ENCODE data around the gene PDE5A.

Gene PDE5A

DNA sequence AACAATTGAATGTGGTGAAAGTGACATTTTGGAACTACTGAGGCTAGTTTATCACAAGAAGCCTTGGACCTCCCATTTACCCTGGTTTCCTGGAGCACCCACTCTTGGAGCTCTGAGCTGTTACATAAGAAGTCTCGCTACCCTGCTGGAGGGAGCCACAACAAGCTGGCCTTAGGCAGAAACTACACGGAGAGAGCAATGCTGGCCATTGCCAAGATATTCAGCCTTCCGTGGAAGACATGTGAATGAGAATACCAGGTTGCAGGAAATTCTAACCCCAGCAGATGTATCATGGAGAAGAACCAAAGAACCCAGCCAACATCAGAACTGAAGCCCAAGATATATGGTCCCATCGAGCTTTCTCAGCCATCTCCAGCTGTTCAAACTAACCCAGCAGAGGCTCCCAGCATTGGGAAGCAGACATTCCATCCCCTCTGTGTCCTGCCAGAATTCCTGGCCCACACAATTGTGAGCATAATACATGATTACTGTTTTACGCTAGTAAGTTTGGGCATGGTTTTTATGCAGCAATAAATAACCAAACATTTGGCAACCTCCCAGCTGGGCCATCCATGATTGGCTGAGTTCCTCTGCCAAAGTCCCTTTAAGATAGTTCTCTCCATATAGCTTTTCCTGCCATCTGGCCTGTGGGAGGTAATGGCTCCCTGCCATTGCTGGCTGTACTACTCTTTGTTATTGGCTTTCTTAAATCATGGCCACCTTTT, 17.9 kb upstream of the PDE5A start:
- Histone ChIP-seq H3K79me2 (ENCODE audit: insufficient read depth, low read length) (no peaks in the 10 kb centered on the region), H3K4me1 (ENCODE audit: insufficient read depth, low read length) (no peaks in the 10 kb centered on the region), H3K4me2 (ENCODE audit: insufficient read depth, low read length) (no peak overlapping the region), H3K4me3 (ENCODE audit: low read depth in 1 of 2, low read length in 2 of 2) (no peak overlapping the region), H3K9me3 (ENCODE audit: insufficient read depth, low read length, severe bottlenecking) (no peaks in the 10 kb centered on the region), H3K36me3 (ENCODE audit: insufficient read depth, low read length) (no peaks in the 10 kb centered on the region), H2AFZ (ENCODE audit: low read depth, low read length) (no peak overlapping the region), H3K27ac (ENCODE audit: low read length) (no peak overlapping the region), H3K27me3 (ENCODE audit: insufficient read depth, low read length, poor library complexity) (no peaks in the 10 kb centered on the region), H3K9ac (ENCODE audit: low read depth, low read length) (no peak overlapping the region), H4K20me1 (ENCODE audit: insufficient read depth, low read length) (no peaks in the 10 kb centered on the region)
- no peak for DNase-seq
- ATAC-seq (ENCODE audit: insufficient read depth, low read depth), result no peak
- TF ChIP-seq, protein P1, sequence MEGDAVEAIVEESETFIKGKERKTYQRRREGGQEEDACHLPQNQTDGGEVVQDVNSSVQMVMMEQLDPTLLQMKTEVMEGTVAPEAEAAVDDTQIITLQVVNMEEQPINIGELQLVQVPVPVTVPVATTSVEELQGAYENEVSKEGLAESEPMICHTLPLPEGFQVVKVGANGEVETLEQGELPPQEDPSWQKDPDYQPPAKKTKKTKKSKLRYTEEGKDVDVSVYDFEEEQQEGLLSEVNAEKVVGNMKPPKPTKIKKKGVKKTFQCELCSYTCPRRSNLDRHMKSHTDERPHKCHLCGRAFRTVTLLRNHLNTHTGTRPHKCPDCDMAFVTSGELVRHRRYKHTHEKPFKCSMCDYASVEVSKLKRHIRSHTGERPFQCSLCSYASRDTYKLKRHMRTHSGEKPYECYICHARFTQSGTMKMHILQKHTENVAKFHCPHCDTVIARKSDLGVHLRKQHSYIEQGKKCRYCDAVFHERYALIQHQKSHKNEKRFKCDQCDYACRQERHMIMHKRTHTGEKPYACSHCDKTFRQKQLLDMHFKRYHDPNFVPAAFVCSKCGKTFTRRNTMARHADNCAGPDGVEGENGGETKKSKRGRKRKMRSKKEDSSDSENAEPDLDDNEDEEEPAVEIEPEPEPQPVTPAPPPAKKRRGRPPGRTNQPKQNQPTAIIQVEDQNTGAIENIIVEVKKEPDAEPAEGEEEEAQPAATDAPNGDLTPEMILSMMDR (IDR thresholded peaks at IDR 0.05; ENCODE audit: borderline replicate concordance, extremely low read depth, low read length, poor library complexity, severe bottlenecking), result no peak
- TF ChIP-seq EZH2 (IDR thresholded peaks at IDR 0.05; ENCODE audit: borderline replicate concordance, low read depth, low read length, severe bottlenecking), result no peak

DNA sequence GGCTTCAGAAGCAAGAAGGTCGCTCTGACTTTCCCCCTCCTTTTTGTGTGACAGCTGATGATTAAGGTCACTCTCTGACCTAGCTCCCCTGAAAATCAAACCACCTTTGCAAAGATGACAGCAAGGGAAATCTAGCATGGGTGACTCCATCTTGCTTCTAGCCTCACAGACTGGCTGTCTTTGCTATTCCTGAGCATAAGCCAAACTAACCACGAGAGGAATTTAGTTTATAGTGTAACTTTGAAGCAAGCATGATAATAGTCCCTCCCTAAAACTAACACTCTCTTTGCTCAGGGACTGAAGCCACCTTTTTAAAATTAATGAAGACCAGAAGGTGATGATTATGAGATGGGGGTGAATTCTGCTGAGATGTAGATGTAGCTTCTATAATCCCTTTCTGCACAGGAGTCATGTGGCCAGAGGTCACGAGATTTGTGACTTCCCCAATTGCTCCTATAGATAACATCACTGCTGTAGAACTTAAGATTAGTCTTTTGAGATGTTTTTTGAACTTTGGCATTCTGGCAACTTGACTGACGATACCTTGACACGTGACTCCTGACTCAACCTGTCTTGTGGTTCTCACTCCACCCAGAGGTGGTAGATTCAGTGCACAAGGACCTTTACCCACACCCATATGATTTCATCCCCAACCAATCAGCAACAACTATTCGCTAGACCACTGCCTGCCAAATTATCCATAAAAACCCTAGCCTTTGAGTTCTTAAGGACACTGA, 14.9 kb upstream of the PDE5A start:
- no peak overlapping the region for H2AFZ ChIP-seq (ENCODE audit: low read depth, low read length)
- H3K27ac ChIP-seq (ENCODE audit: low read length), result no peak overlapping the region
- no peaks in the 10 kb centered on the region for H3K79me2 ChIP-seq (ENCODE audit: insufficient read depth, low read length)
- ATAC-seq (ENCODE audit: insufficient read depth, low read depth), result no peak
- TF ChIP-seq, protein P1 (IDR thresholded peaks at IDR 0.05; ENCODE audit: borderline replicate concordance, extremely low read depth, low read length, poor library complexity, severe bottlenecking), result no peak
- TF ChIP-seq EZH2 (IDR thresholded peaks at IDR 0.05; ENCODE audit: borderline replicate concordance, low read depth, low read length, severe bottlenecking), result no peak
- H3K9me3 ChIP-seq (ENCODE audit: insufficient read depth, low read length, severe bottlenecking), result no peaks in the 10 kb centered on the region
- no peak overlapping the region for H3K9ac ChIP-seq (ENCODE audit: low read depth, low read length)
- H3K36me3 ChIP-seq (ENCODE audit: insufficient read depth, low read length), result no peaks in the 10 kb centered on the region
- H3K4me3 ChIP-seq (ENCODE audit: low read depth in 1 of 2, low read length in 2 of 2), result no peak overlapping the region
- no peaks in the 10 kb centered on the region for H3K27me3 ChIP-seq (ENCODE audit: insufficient read depth, low read length, poor library complexity)
- H4K20me1 ChIP-seq (ENCODE audit: insufficient read depth, low read length), result no peaks in the 10 kb centered on the region
- no peaks in the 10 kb centered on the region for H3K4me1 ChIP-seq (ENCODE audit: insufficient read depth, low read length)
- H3K4me2 ChIP-seq (ENCODE audit: insufficient read depth, low read length), result no peak overlapping the region
- DNase-seq, result no peak

DNA sequence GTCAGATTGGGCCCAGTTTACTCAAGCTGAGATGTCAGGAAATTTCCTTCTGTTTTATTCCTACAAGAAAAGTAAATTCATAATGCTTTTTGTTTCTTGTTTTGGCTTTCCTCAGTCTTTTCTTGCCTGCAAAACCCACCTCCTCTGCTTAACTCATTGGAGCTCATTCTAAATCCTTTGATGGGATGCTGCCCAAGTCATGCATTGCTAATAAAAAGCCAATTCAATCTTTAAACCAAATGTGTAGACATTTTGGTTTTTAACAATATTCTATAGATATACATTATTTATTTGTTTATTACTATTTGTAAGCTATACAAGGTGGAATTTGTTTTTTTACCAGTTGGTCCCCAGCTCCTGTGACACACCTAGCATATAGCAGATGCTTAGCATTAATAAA, 13.2 kb upstream of the PDE5A start:
- ATAC-seq (ENCODE audit: insufficient read depth, low read depth), result no peak
- H2AFZ ChIP-seq (ENCODE audit: low read depth, low read length), result no peak overlapping the region
- H4K20me1 ChIP-seq (ENCODE audit: insufficient read depth, low read length), result no peaks in the 10 kb centered on the region
- no peaks in the 10 kb centered on the region for H3K27me3 ChIP-seq (ENCODE audit: insufficient read depth, low read length, poor library complexity)
- H3K36me3 ChIP-seq (ENCODE audit: insufficient read depth, low read length), result no peaks in the 10 kb centered on the region
- no peak overlapping the region for H3K4me3 ChIP-seq (ENCODE audit: low read depth in 1 of 2, low read length in 2 of 2)
- TF ChIP-seq, protein P1 (IDR thresholded peaks at IDR 0.05; ENCODE audit: borderline replicate concordance, extremely low read depth, low read length, poor library complexity, severe bottlenecking), result no peak
- TF ChIP-seq EZH2 (IDR thresholded peaks at IDR 0.05; ENCODE audit: borderline replicate concordance, low read depth, low read length, severe bottlenecking), result no peak
- H3K79me2 ChIP-seq (ENCODE audit: insufficient read depth, low read length), result no peaks in the 10 kb centered on the region
- no peak overlapping the region for H3K9ac ChIP-seq (ENCODE audit: low read depth, low read length)
- no peak overlapping the region for H3K4me2 ChIP-seq (ENCODE audit: insufficient read depth, low read length)
- H3K27ac ChIP-seq (ENCODE audit: low read length), result no peak overlapping the region
- no peaks in the 10 kb centered on the region for H3K9me3 ChIP-seq (ENCODE audit: insufficient read depth, low read length, severe bottlenecking)
- DNase-seq, result no peak
- H3K4me1 ChIP-seq (ENCODE audit: insufficient read depth, low read length), result no peaks in the 10 kb centered on the region

Data from DND-41 (cell line).